ENCODE data around the gene YIPF1. TPM values are rescaled to one million over a fixed set of nuclear protein-coding genes. Genes with fewer than 3 reads are reported as not detected.

The YIPF1 gene
- total RNA-seq (2014; rRNA removed; shearing (Covaris generic)), result 16.7 and 17.0 TPM in 2 replicates

DNA sequence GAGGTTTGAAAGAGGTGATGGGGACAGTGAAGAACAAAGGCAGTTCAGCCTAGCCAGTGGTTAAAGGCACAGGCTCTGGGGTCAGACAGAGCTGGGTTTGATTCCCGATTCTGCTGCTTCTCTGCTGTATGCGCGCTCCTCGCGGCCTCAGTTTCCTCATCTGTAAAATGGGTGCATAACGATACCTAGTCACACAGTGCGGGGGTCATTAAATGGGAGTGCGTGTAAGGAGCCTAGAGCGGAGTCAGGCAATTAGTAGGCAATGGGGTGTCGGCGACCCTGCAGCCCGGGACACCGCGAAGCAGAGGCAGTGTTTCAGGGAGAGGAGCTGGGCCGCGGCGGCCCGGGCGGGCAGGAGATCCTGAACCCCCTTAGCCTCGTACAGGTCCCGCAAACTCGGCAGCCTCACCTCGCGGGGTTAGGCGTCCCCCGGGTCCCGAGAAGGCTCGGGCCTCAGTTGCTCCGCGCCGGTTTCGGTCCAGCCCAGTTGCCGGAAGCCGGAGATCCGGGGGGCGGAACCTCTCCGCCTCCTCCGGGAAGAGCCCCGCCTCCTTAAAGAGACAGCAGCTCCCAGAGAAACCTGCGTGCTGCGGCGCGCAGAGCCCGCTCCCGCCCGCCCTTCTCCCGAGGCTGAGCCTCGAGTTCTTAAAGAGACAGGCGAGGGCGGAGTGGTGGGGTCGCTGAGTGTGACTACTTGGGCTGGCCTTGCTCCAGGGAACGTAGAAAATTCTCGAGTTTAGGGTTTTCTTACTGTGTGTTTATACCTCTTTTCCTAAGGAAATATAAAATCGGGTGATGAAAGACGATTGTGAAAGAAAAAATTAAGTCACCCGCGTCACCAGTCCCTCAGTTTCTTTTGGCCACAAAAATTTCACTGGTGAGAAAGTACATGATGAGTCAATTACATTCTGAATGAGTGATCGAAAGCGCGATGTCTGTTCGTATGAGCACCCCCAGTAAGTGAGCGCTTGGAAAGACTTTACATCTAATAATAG lies at the start of gene YIPF1:
TSS of gene YIPF1 (minus strand) at position 494 of the 995 bp plus-strand sequence. CDS start 860 bp downstream, outside the sequence.
- Histone ChIP-seq H3K9me3 (replicated peaks) (no peaks in the 10 kb centered on the region), H3K36me3 (no peaks in the 10 kb centered on the region), H3K4me1 (peaks cover 4% of the 10 kb centered on the region; the same call in 1 of the 2 replicates), H3K27me3 (no peaks in the 10 kb centered on the region; the same call in 1 of the 2 replicates), H3K27ac (no peak within 1 kb of the TSS; the same call in 1 of the 2 replicates), H3K4me3 (peak within 1 kb of the TSS; percentile 85)
- DNase-seq, result peak; percentile 89 to 90

DNA sequence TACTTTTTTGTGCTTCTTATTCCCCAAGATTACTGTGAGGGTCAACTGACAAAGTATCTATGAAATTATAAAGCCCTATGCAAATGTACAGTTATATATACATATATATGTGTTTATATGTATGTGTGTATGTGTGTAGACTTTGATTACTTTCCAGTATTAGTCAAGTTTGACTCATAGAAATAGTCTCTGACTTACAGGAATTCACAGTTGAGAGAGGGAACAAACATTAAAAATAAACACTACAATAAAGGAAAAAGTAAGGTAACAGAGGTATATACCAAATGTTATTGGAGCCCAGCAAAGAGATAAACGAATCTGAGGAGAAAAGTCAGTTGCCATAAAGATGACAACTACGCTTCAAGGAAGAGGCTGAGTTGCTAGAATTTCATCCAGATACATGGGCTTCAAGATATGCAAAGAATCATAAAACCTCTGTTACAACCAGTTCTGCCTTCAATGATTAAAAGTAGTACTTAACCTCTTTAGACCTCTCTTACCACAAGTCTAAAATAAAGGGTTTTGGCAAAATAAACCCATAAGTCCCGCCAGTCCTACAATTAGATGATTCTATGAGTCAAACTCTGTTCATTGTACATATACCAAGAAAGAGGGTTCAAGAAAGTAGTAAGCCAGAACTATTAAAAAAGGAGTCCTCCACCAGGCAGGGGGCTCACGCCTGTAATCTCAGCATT lies 48.7 kb upstream of the YIPF1 start:
- Histone ChIP-seq H3K27me3 (no peaks in the 10 kb centered on the region), H3K9me3 (replicated peaks) (peaks cover 12% of the 10 kb centered on the region), H3K36me3 (peaks cover 62% of the 10 kb centered on the region), H3K4me3 (no peak overlapping the region), H3K4me1 (no peaks in the 10 kb centered on the region), H3K27ac (no peak overlapping the region)
- DNase-seq, result no peak

DNA sequence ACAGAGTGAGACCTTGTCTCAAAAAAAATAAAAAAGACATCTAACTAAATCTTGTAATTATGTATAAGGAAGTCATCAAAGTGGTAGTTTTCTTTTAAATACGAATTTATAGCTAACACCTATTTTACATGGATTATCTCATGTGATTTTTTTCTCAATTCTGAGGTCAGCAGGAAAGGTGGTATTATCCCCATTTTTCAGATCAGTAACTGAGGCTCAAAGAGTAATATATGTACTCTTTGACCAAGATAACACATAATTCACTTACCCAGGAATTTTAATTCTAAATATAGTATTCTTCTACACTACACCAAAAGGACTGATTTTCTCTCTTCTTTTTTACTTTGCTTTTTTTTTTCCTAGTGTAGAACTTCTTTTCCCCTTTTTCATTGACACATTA lies 46.8 kb upstream of the YIPF1 start:
- no peaks in the 10 kb centered on the region for H3K27me3 ChIP-seq
- H3K4me1 ChIP-seq, result no peaks in the 10 kb centered on the region
- H3K9me3 ChIP-seq (replicated peaks), result peaks cover 12% of the 10 kb centered on the region
- H3K4me3 ChIP-seq, result no peak overlapping the region
- H3K27ac ChIP-seq, result no peak overlapping the region
- DNase-seq, result no peak
- H3K36me3 ChIP-seq, result peaks cover 68% of the 10 kb centered on the region

DNA sequence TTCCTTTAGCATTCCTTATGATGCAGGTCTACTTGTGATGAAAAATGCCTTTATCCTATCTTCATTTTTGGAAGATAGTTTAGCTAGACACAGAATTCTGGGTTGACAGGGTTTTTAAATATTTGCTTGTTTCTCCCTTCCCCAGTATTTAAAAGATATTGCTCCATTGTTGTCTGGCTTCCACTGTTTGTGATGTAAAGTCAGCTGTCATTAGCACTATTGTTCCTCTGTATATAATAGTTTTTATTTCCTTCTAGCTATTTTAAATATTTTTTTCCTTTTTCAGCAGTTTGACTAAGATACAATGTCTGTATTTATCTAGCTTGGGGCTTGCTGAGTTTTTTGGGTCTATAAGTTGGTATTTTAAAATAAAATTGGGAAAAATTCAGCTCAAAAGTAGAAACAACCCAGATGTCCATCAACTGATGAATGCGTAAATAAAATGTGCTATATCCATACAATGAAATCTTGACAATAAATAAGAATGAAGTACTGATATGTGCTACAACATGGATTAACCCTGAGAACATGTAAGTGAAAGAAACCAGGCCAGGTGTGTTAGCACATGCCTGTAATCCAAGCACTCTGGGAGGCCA lies 44.7 kb upstream of the YIPF1 start:
- Histone ChIP-seq H3K9me3 (replicated peaks) (peaks cover 12% of the 10 kb centered on the region), H3K36me3 (peaks cover 66% of the 10 kb centered on the region), H3K4me1 (no peaks in the 10 kb centered on the region; the same call in 1 of the 2 replicates), H3K4me3 (no peak overlapping the region), H3K27ac (no peak overlapping the region), H3K27me3 (no peaks in the 10 kb centered on the region)
- DNase-seq, result no peak

DNA sequence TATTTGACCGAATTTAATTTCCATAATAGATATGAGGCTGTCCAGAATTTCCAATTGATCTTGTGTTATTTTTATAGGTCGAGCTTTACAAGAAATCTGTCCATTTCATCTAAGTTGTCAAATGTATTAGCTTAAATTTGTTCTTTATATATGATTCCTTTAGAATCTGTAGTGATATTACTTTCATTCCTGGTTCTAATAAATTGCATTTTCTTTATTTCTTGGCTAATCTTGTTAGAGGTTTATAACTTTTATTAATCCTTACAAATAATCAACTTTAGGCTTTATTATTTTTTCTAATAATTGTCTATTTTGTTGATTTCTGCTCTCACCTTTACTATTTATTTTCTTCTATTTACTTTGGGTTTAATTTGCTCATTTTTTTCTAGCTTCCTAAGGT lies 41.9 kb upstream of the YIPF1 start:
- DNase-seq, result no peak
- H3K36me3 ChIP-seq, result peaks cover 74% of the 10 kb centered on the region
- H3K27ac ChIP-seq, result no peak overlapping the region
- H3K27me3 ChIP-seq, result no peaks in the 10 kb centered on the region
- no peaks in the 10 kb centered on the region; the same call in 1 of the 2 replicates for H3K4me1 ChIP-seq
- peaks cover 12% of the 10 kb centered on the region for H3K9me3 ChIP-seq (replicated peaks)
- no peak overlapping the region for H3K4me3 ChIP-seq

DNA sequence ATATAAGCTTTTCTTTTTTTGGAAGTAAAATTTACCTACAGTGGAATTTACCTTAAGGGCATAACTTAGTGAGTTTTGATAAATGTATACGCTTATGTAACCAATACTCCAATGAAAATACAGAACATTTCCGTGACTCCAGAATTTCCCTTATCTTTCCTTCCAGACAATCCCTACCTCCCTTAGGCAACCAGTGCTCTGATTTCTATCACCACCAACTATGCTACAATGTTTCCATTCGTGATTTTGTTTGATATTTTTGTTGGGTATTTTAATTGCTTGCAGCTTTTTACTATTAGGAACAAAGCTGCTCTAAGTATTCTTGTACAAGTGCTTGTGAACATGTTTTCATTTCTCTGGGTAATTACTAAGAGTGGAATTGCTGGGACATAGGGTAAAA lies 41.3 kb upstream of the YIPF1 start:
- Histone ChIP-seq H3K36me3 (peaks cover 74% of the 10 kb centered on the region), H3K4me3 (no peak overlapping the region), H3K27me3 (no peaks in the 10 kb centered on the region), H3K27ac (no peak overlapping the region), H3K4me1 (no peaks in the 10 kb centered on the region; the same call in 1 of the 2 replicates), H3K9me3 (replicated peaks) (peaks cover 12% of the 10 kb centered on the region)
- no peak for DNase-seq

DNA sequence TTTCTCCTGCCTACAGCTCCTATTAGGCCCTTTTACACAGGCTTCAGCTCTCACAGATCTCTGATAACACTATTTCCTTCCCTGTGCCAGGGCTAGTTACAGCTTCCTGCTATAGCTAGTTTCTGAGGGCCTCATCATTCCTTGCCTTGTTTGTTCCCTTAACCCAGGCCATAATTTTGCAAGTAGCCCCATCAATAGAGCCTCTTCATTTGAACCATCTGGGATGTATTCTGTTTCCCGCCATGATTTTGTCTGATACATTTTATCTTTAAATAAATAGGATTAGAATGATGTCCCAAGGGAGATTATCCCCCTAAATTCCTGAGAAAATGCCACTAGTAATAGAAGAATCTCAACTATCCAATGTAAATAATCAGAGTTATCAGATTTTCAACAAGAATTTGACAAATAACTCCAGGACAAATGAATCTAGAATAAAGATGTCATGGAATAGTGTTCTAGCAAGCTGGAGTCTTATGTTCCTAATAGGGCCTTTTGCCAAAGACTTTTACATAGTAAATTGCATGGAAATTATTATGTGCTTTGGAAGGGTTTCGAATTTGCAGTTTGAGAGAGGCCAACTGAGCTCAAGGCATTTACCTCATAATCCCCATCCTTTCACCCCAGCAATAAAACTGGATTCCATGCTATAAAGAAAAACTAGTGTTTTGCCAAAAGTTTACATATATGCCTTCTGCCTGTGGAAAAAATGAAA lies 39.8 kb upstream of the YIPF1 start:
- Histone ChIP-seq H3K27ac (no peak overlapping the region), H3K36me3 (peaks cover 62% of the 10 kb centered on the region), H3K27me3 (no peaks in the 10 kb centered on the region), H3K4me1 (no peaks in the 10 kb centered on the region; the same call in 1 of the 2 replicates), H3K4me3 (no peak overlapping the region), H3K9me3 (replicated peaks) (peaks cover 9% of the 10 kb centered on the region)
- no peak for DNase-seq

DNA sequence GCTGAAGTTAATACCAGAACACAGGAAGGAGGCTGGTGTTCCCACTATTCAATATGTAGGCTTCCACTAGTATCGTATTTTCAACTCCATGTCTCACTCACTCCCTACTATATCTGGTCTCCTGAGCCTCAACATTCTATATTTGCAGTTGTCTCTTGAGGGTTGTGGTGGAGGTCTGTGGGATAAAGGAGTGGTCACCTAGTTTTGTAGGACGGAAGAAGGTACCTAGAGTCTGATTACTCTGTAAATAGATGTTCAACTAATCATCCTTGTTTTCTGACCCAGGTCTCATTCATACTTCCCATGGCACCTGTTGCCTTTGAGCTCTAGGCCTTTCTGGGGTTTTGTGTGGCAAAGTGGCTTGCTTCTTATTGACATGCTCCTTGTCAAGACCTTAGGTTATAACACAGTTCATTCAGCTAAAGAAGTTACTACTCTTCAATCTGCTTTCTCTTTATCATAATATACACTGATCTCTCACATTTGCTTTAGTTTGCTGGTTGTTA lies 37.8 kb upstream of the YIPF1 start:
- DNase-seq, result no peak

DNA sequence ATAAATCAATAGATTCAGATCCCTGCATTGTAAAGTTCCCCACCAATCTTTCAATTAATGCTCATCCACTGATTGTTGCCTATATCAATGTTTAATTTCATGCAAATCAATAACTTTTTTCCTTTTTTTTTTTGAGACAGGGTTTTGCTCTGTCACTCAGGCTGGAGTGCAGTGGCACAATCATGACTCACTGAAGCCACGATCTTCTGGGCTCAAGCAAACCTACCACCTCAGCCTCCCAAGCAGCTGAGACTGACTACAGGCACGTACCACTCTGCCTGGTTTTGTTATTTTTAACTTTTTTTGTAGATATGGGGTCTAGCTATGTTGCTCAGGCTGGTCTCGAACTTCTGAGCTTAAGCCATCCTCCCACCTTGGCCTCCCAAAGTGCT lies 30.1 kb upstream of the YIPF1 start:
- no peak for DNase-seq

More for the DNA sequence above, 37.8 kb upstream of the YIPF1 start:
- Histone ChIP-seq H3K27ac (no peak overlapping the region), H3K27me3 (no peaks in the 10 kb centered on the region), H3K36me3 (peaks cover 58% of the 10 kb centered on the region), H3K4me3 (no peak overlapping the region), H3K9me3 (replicated peaks) (no peaks in the 10 kb centered on the region), H3K4me1 (no peaks in the 10 kb centered on the region; the same call in 1 of the 2 replicates)

DNA sequence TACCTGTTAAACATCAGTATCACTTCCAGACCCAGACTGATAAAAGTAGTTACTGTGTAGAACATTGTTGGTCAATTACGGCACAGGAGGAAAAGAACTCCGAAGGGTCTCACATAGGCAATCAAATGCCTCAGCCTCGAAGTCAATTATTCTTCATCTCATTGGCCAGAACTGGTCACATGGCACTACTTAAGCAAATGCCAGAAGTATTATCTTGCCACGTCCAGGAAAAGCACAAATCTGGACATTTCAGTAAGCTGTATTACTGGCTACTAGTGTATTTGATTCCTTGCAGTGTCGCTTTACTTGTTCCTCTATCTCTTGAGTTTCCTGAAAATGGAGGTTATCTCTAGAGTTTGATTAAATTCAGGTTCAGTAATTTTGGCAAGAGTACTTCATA lies 28.7 kb upstream of the YIPF1 start:
- H3K4me3 ChIP-seq, result no peak overlapping the region
- H3K36me3 ChIP-seq, result peaks cover 42% of the 10 kb centered on the region
- H3K9me3 ChIP-seq (replicated peaks), result no peaks in the 10 kb centered on the region
- H3K27ac ChIP-seq, result no peak overlapping the region
- no peaks in the 10 kb centered on the region for H3K27me3 ChIP-seq
- no peak for DNase-seq
- H3K4me1 ChIP-seq, result no peaks in the 10 kb centered on the region

More for the DNA sequence above, 30.1 kb upstream of the YIPF1 start:
- H3K36me3 ChIP-seq, result peaks cover 48% of the 10 kb centered on the region
- H3K4me3 ChIP-seq, result no peak overlapping the region
- no peaks in the 10 kb centered on the region for H3K9me3 ChIP-seq (replicated peaks)
- H3K4me1 ChIP-seq, result no peaks in the 10 kb centered on the region
- no peak overlapping the region for H3K27ac ChIP-seq
- no peaks in the 10 kb centered on the region for H3K27me3 ChIP-seq

DNA sequence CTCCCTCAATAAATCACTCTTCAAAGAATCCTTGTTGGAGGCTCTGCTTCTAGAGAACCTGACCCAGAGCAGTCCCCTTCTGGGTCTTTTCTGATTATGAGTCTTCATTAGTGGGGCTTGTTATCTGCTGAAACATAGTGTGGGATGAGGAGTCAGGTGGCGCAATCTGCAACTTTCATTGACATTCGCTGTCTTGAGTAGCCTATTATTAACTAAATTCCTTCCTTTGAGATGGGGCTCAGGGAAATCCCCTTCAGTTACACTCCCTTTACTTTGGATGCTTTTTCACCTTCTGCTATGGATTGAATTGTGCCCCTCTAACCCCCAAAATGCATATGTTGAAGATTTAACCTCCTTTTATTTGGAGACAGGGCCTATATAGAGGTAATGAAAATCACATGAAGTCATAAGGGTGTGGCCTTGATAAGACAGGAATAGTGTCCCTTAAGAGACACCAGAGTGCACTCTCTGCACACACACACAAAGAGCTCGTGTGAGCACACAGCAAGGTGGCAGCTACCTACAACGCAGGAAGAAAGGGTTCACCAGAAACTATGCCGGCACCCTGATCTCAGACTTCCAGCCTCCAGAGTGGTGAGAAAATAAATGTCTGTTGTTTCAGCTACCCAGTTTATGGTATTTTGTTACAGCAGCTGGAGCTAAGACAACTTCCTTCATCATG lies 23.9 kb upstream of the YIPF1 start:
- Histone ChIP-seq H3K27ac (no peak overlapping the region), H3K4me1 (no peaks in the 10 kb centered on the region), H3K9me3 (replicated peaks) (no peaks in the 10 kb centered on the region), H3K27me3 (no peaks in the 10 kb centered on the region), H3K36me3 (peaks cover 25% of the 10 kb centered on the region), H3K4me3 (no peak overlapping the region)
- no peak for DNase-seq

DNA sequence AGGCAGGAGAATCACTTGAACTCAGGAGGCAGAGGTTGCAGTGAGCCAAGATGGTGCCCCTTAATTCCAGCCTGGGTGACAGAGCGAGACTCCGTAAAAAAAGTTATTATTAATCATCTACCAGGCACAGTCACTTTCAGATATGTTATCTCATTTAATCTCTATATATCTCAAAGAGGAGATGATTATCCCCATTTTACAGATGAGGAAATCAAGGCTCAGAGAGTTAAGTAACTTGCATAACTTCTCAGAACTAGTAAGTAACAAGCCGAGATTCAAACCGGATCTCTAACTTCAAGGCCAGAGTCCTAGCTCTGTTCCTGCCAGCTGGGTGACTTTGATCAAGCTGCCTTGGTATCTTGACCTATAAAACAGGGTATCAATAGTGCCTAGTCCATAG lies 21.8 kb upstream of the YIPF1 start:
- no peaks in the 10 kb centered on the region for H3K4me1 ChIP-seq
- H3K4me3 ChIP-seq, result no peak overlapping the region
- no peaks in the 10 kb centered on the region for H3K9me3 ChIP-seq (replicated peaks)
- H3K27ac ChIP-seq, result no peak overlapping the region
- H3K36me3 ChIP-seq, result peaks cover 16% of the 10 kb centered on the region
- H3K27me3 ChIP-seq, result no peaks in the 10 kb centered on the region
- no peak for DNase-seq

DNA sequence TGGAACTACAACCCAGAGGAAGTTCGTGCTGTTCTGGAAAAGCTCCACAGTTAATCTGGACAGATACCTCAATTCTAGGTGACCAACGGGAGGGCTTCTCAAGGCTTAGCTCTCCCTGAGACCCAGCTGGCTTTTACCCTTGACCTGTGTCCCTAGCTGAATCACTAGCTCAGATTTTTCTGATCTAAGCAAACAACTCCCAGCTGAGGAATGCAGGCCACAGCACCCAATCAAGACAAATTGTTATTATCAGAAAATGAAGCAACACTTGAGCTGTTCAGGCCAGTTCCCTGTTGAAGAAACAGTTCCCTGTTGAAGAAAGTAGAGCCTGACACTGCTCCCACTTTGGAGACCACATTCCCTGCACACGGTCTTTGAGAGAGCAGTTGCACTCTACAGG lies 20.3 kb upstream of the YIPF1 start:
- no peaks in the 10 kb centered on the region for H3K27me3 ChIP-seq
- H3K27ac ChIP-seq, result no peak overlapping the region
- DNase-seq, result no peak
- H3K36me3 ChIP-seq, result peaks cover 13% of the 10 kb centered on the region
- H3K4me1 ChIP-seq, result no peaks in the 10 kb centered on the region
- H3K4me3 ChIP-seq, result no peak overlapping the region
- H3K9me3 ChIP-seq (replicated peaks), result no peaks in the 10 kb centered on the region
